K562 (cell line): ENCODE measurements around the gene WDR1. TPM values are rescaled to one million over a fixed set of nuclear protein-coding genes. Genes with fewer than 3 reads are reported as not detected.

Source experiments
- CHD2 ChIP-seq: IDR thresholded peaks from 2 replicates; pipeline ENCODE4 v1.6.1; 2011; ENCODE audit warnings: low read depth, low read length
- DEAF1 ChIP-seq: fragments of 450-650 bp; formaldehyde crosslinking; IDR thresholded peaks from 2 replicates; pipeline ENCODE4 v1.4.0; 2020; ENCODE audit warnings: mild to moderate bottlenecking, moderate library complexity
- FOXM1 ChIP-seq, 2 experiments: fragments of 450-650 bp in 1 of 2; sonication (generic) in 1 of 2; formaldehyde crosslinking in 1 of 2; IDR thresholded peaks; 2 replicates each; pipeline versions ENCODE4 v1.6.1 to v1.9.0; 2017 to 2022; ENCODE audit warnings: low read depth in 2 of 2, mild to moderate bottlenecking in 2 of 2, missing genetic modification reagents in 1 of 2, moderate library complexity in 1 of 2
- JUN ChIP-seq, 2 experiments: sonication (generic) in 1 of 2; formaldehyde crosslinking in 1 of 2; IDR thresholded peaks; 2 replicates each; pipeline versions ENCODE4 v1.6.1 to v1.8.0; 2012 to 2022; ENCODE audit warnings: borderline replicate concordance in 2 of 2, mild to moderate bottlenecking in 2 of 2, improper control_type of control experiment in 1 of 2, low read depth in 1 of 2, low read length in 1 of 2, missing genetic modification reagents in 1 of 2
- SMAD2 ChIP-seq: fragments of 150-350 bp; IDR thresholded peaks from 2 replicates; pipeline ENCODE4 v1.6.1; 2014; ENCODE audit warnings: low read depth, mild to moderate bottlenecking, low read length
- polyA plus RNA-seq, 8 experiments: library from polyadenylated mRNA; depleted of rRNA in 4 of 8; stranded (reverse) in 5 of 8; unstranded in 3 of 8; fragments of >200 nt; fragmentation: Nextera tagmentation in 2 of 8; fragmentation: Illumina TruSeq in 1 of 8; extraction: Ambion mirVana in 2 of 8; extraction: Trizol in 1 of 8; gene quantifications; 2 replicates each; pipeline versions ENCODE4 v1.2.1 to v1.2.3, GENCODE V29; 2011 to 2014; ENCODE audit warnings: inconsistent platforms in 1 of 8, missing spikeins in 1 of 8
- total RNA-seq, 7 experiments: library from RNA; depleted of rRNA in 6 of 7; stranded (reverse); fragments of >200 nt in 6 of 7; fragmentation: Illumina TruSeq in 2 of 7; extraction: Trizol in 2 of 7; gene quantifications; 2 replicates each; pipeline versions ENCODE4 v1.2.1 to v1.2.3, GENCODE V29; 2011 to 2021; ENCODE audit warnings: low replicate concordance in 1 of 7
- TF ChIP-seq, protein P1 (sequence below): fragments of 450-650 bp; formaldehyde crosslinking; IDR thresholded peaks from 2 replicates; pipeline ENCODE4 v1.4.0; 2022; ENCODE audit warnings: missing genetic modification characterization

WDR1 gene
- total and polyA plus RNA-seq, 9 of the 15 experiments (the other 6 are each of a cell fraction or from before 2014, with no cell fraction given): 16.1 to 213 (median 125) TPM

DNA sequence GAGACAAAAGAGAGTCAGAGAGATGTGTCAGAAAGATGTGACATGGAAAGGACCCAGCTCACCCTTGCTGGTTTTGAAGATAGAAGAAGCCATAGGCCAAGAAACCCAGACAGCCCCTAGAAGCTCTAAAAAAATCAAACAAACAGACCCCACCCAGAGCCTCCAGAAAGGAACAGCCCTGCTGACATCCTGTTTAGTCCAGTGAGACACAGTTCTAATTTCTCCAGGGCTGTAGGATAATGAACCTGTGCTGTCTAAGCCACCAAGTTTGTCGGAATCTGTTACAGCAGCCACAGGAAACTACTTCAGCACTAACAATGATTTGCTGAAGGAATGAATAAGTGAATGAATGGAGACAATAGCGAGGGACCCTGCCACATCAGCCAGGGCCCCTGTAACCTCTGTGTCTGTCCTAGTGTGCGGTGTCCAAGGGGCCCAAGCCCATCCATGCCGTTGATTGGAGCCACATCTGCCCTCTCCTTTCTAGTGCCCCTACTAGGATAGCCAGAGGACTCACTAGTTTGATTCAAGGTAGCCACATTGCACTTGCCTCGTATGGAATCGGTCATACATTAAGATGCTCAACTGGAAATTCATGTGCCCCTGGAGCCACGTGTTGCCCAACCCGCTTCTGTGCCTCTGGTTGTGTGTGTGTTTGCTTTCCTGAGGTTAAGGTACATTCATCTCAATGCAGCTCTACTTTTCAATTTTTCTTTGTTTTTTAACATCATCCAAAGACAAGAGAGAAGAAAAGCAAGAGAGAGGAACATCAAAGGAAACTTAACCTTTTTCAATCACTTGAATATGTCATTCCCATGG lies 62.8 kb downstream of the WDR1 start (continued):
- TF ChIP-seq FOXM1 (IDR thresholded peaks at IDR 0.05; ENCODE audit: low read depth) (no peak), FOXM1 (CRISPR knock-in tag; IDR thresholded peaks at IDR 0.05; ENCODE audit: low read depth) (no peak), DEAF1 (no peak), CHD2 (no peak), JUN (IDR thresholded peaks at IDR 0.05; ENCODE audit: borderline replicate concordance, low read depth, low read length) (no peak), JUN (CRISPR knock-in tag; IDR thresholded peaks at IDR 0.05; ENCODE audit: borderline replicate concordance) (no peak), SMAD2 (no peak)
- TF ChIP-seq, protein P1, sequence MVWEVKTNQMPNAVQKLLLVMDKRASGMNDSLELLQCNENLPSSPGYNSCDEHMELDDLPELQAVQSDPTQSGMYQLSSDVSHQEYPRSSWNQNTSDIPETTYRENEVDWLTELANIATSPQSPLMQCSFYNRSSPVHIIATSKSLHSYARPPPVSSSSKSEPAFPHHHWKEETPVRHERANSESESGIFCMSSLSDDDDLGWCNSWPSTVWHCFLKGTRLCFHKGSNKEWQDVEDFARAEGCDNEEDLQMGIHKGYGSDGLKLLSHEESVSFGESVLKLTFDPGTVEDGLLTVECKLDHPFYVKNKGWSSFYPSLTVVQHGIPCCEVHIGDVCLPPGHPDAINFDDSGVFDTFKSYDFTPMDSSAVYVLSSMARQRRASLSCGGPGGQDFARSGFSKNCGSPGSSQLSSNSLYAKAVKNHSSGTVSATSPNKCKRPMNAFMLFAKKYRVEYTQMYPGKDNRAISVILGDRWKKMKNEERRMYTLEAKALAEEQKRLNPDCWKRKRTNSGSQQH (CRISPR knock-in tag): no peak
